HG02763 (cell line): ENCODE data around the gene MRTFB.
"Not testable (repeated sequence)": the region's sequence is repeated elsewhere in the genome, so short reads cannot be mapped to it uniquely, and the experiment has no call there.

Experiments used
- ATAC-seq: cut with Tn5 transposase; IDR thresholded peaks from one replicate; pipeline ENCODE4 v1.9.1; 2021; ENCODE audit warnings: mild to moderate bottlenecking, moderate library complexity; ENCODE audit not compliant: unreplicated experiment

The MRTFB gene

DNA sequence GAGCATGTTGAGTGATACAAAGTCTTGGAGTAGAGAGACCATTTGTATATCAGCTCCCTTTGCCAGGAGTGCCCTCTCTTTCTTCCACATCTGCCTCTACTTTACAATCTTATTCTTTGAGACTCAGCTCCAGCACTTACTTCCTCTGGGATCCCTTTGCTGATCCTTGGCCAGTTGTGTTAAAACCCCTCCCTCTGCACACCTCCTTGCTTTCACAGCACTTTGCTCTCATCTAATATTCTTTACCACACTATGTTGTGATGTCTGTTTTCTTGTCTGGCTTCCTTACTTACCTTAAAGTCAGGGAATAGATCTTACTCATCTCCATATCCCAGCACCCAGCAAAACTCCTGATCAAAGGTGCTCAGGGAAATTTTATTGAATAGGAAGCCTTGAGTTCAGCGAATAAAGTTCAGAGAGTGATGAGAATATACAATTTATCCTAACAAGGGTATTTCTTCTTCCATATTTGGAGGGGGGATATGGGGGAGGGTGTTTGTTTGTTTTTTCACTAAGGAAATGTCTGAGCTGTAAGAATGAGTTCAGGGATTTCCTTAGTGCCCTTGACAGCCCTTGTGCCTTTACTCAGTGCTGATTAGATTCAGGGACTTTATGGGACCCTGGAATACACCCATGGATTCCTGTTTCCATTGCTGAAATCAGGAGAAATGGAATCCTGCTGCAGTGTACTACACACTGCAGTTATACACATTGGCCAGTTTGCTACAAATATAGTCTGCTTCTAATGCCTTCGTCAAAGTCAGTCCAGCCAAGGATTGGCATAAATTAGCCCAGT is 32.0 kb downstream of the MRTFB start:
- ATAC-seq, result no peak

DNA sequence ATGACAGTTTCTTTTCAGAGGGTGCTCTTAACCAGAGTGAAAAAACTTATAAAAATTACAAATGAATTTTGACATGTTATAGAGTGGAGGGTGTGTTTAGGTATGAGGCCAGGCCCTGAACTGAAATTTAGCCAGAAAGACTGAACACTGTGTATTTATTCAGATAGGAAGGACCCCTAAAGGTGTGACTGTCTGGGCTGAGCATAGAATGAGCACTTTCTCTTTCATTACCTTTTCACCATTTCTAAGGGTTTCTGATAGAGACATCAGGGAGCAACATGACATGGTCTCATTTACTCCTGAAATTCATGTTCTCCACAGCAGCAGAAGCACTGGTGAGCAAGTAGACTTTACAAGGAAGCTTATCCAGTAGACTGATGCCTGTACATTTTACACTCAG is 32.9 kb downstream of the MRTFB start:
- ATAC-seq, result no peak

DNA sequence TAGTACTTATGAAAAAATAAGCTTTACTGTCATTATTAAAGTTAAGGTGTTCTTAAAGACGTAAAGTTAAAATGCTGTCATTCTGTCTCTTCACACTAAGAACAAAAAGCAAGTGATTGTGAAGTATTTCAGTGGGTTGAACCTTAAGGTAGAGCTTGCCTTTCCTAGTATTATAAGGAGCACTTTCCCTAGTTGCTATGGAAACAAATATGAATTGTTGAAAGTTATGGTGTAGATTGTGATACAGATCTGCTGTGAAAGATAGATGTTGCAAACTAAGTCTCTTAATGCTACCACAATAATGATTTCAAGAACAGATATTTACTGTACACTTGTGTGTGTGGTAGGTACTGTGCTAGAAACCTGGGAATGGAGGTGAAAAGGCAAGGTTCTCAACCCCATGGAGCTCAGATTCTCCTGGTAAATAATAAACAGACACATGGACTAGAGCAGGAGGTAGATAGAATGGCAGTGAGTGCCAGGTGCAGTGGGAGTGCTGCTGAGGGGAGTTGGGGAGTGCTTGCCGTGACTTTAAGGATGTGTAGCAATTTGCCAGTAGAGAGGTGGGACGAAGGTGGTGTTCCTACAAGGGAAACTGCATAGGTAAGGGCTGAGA is 34.7 kb downstream of the MRTFB start:
- ATAC-seq, result no peak

DNA sequence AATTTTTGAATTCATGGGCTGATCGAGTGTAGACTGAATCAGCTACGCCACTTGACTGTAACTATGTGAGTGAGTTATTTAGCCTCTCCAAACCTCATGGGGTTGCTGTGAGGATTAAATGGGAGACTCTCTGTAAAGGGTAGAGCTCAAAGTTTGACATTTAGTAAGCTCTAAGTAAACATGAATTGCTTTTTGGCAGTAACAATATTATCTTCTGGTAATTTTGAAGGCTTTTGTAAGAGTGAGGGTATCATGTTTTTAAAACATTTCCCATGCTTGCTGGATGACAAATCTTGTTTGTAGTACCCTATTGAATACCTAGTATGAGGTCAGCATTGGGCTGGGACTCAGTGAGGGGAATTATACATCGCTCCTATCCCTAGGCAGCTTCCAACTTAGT is 35.3 kb downstream of the MRTFB start:
- ATAC-seq, result no peak

DNA sequence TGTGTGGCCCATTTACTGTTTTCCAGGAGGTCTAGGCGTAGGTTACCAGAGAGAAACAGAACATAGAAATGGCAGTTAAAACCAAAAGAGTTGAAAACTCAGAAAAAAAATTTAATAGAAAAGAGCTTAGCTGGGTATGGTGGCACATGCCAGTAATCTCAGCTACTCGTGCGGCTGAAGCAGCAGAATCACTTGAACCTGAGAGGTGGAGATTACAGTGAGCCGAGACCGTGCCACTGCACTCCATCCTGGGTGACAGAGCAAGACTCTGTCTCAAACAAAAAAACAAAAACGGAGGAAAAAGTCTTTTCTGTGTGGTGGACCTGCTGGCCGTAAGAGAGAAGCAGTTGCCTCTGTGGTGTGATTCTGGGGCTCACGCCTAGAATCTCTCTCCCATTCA is 35.8 kb downstream of the MRTFB start:
- no peak for ATAC-seq

DNA sequence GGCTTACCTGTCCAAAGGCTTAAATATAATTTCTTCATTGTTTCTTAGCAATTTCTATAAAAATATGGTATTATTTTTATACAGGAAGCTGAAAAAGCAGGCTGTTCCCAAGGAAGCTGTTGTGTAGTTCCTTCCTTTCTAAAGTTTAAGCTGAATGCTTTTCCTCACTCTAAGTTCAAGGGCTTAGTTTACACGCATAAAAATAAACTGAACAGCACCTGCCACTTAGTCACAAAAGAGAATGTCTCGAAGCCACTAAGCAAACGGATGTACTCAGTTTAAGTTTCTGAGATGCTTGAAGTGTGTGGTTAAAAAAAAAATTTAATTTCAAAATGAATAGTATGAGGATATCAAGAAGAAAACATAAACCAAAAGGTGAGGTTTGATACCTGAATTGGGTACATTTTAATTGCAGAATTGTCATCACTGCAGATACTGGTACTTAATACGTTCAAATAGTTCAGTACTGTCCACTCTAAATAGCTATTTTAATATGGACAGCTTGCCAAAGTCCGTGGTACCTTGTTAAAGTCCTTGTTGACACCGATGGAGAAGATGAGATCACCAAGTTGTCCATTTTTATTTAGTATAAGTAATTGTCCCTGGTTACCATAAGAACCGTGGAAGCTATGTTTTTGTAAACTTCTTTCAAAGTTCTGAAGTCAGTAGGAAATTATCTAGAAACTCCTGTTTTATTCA is 38.1 kb downstream of the MRTFB start:
- no peak for ATAC-seq

DNA sequence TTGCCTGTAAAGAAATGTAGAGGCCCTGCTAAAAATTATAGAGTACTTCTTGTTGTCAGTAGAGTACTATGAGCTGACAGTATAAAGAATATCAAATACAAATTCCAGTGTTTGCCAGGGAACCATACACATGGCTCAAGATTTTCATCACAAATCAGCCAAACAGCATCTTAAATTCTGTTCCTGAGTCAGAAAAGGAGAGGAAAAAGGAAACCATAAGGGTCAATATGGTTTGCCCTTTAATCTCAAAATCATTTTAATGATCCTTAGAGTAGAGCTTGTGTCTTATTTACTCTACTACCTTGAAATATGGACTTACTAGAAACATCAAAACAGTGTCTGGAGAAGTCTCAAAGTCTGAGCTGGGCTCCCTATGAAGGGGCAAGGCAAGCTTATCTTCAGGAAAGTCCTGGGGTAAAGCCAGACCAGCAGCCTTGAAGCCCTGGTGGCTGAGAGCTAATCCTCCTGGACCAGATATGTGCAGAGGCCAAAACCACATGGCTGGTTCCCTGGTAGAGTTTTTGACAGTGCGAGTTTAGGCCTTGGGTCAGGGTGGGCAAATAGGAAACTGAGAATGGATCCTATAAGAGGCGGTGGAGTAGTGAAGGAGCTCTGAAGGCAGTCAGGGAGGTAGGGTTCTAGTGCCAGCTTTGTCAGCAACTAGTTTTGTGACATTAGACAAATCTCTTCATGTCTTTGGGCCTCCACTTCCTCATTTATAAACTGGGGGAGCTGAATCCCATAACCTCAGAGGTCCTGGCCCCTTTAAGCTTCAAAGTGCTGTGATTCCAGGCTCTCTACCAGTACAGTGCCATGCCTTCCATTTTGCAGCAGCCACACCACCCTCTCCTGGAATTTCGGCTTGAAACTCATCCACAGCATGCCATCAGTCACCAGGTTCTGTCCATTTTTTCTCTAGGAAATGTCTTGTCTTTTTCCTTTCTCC is 38.9 kb downstream of the MRTFB start:
- ATAC-seq, result no peak

DNA sequence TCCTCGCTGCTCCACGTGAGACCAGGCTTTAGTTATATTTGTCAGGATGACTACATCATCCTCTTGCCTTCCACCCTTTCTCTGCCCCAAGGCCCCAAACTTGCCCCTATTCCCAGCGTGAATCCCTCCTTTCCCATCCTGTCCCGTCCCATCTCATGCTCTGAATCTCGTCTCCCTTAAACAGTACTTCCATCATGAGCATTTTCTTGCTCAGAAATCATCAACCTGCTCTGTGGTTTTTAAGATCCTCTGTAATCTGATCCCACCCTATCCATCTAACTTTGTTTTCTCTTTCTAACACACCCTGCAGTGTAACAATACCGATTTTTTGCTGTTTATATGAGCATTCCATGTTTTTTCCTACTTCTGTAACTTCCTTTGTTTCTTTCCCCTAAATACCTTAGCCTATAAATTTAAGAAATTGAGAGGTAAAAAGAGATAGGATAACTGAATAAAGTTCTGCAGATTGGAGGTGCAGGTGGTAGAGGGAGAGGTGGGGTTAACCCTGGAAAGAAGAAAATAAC is 39.7 kb downstream of the MRTFB start:
- ATAC-seq, result no peak

DNA sequence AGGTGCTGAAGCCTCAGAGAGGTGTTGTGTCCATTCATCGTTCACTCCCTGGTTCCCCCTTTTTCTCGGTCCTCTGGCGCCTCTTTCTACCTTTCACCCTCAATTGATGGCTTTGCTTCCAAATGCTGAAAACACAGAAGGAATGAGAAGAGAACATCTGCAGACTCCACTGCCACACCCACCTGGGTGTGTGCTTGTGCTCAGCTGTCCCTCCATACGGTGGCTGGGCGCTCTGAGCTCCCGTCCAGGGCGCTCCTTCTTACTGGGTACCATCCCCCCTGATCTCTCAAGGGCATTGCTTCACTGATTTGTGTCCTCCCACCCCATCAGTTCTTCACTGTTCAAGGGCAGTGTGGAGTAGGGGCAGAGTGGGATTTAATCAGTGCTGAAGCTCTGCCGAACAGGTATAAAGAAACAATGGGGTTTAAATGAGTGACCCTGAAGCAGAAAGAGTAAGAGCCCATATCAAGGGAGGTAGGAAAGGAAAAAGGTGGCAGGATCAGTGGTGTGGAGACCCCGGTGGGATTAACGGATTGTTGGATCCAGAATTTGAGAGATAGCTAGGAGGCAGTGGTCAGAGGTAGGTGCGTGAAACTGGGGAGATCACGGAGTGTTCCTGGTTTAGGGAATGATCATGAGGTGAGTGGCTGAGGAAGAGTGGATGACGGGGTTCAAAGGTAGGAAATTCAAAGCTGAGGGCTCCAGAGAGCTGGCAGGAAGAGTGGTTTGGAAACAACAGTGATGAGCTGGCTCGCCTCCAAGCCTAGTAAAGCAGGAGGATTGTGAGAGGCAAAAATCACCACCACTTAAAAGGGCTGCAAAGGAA is 40.8 kb downstream of the MRTFB start:
- no peak for ATAC-seq

DNA sequence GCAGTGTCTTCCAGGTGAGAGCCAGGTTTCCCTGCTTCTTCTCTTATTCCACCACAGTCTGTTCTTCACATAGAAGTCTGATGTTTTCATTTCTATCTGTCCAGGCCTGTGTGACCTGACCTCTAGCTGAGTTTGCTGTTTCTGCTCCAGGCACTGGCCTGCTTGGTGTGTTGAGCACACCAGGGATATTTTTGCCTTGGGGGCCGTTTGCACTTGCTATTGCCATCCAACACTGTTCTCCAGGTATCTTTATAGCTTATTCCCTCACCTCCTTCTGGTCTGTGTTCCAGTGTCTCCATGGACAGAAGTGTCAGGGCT is 41.4 kb downstream of the MRTFB start:
- no peak for ATAC-seq

DNA sequence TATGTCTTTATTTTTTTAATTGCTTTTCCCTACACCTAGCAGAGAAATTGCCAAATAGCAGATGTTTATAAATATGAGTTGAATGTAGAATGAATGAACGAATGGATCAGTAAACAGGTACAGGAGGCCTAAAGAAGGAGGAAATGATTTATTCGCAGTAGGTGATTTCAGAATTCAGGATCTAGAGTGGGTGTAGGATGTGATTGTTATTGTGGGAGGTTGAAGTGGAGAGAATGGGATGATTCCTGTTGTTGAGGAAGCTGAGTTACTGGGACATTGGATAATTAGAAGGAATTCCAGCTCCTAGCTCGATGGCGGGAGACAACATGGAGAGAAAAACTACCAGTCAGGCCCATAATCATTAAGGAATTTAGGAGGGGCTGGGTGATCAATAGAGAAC is 42.2 kb downstream of the MRTFB start:
- ATAC-seq, result no peak

DNA sequence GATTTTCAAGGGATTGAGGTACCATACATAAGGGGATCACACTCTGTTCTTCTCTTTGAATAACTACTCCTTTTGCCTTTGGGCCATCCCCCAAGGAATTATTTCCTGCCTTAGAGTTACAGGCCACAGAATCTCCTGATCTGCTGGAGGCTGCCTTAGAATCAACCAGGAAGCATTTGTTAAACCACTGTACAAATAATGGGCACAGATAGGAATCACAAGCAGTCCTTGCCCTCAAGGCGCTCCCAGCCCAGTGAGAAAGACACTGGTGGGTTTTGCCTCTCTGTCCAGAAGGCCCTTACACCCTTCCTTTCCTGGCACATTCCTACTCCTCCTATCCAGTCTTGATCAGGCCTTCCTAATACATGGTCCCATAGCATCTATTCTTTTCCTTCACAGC is 45.9 kb downstream of the MRTFB start:
- no peak for ATAC-seq

DNA sequence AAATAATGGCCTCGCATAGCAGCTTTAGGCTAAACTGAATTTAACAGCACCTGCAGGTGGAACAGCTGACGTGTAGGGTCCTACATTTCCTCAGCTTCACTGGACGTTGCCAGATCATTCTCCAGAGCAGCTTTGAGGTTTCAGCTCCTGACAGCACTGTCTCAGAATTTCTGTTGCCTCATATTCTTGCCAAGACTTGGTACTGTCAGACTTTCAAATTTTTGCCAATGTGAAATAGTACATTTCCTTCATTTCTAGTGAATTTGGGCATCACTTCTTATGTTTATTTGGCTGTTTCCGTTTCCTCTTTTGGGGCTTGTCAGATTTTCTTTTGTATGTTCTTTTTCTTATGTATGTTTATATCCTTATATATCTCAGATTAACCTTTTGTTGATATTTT is 48.7 kb downstream of the MRTFB start:
- no peak for ATAC-seq

DNA sequence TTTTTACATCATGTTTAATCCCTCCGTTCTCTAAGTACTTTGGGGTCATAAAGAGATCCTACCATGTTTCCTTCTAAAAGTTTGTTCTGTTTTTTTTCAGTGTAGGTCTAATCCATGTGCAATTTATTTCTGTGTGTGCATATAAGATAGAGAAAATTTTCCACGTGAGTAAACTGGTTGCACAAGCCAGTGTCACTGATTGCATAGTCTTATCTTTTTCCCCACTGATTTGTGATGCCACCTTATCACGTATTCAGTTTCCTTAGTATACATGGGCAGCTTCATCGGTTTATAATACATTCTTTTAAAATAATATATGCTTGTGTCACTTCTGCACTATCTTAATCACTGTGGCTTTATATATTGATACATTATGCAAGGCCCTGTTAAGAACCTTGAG is 49.2 kb downstream of the MRTFB start:
- no peak for ATAC-seq

DNA sequence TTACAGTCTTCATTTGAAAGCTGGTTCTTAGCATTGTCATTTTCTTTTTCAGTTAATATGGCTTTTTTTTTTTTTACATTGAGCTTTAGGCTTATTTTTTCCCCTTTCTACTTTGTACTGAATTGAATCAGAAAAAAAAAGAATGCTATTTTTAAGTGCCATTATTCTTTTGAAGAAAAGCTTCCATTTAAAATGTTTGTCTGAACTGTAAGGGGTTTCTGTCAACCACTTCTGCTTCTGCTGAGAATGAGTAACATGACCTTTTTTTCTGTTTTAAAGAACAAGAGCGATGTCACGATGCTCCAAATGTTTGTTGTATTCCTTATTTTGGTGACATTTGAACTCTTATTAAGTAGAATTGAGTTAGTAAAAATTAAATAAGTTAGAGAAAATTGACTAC is 50.0 kb downstream of the MRTFB start:
- no peak for ATAC-seq

DNA sequence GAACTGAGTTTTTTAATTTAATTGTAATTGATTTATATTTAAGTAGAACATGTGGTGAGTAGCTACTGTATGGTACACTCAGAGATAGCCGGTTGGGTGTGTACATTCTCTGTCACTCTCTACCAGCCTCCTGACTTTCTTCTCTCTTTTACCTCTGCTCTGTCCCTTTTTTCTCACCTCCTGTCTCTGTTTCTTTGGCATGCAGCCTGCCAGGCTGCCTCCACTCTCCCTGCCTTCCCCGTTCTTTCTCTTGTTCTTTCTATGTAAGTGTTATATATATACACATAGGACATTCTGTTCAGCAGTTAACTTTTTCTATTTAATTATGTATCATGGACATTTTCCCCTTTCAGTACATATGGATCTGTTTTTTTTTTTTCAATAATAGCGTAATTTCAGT is 50.8 kb downstream of the MRTFB start:
- ATAC-seq, result no peak

DNA sequence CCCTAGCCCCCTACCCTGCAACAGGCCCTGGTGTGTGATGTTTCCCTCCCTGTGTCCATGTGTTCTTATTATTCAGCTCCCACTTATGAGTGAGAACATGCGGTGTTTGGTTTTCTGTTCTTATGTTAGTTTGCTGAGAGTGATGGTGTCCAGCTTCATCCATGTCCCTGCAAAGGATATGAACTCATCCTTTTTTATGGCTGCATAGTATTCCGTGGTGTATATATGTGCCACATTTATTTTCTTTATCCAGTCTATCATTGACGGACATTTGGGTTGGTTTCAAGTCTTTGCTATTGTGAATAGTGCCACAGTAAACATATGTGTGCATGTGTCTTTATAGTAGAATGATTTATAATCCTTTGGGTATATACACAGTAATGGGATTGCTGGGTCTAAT is 51.3 kb downstream of the MRTFB start:
- not testable (repeated sequence) for ATAC-seq

DNA sequence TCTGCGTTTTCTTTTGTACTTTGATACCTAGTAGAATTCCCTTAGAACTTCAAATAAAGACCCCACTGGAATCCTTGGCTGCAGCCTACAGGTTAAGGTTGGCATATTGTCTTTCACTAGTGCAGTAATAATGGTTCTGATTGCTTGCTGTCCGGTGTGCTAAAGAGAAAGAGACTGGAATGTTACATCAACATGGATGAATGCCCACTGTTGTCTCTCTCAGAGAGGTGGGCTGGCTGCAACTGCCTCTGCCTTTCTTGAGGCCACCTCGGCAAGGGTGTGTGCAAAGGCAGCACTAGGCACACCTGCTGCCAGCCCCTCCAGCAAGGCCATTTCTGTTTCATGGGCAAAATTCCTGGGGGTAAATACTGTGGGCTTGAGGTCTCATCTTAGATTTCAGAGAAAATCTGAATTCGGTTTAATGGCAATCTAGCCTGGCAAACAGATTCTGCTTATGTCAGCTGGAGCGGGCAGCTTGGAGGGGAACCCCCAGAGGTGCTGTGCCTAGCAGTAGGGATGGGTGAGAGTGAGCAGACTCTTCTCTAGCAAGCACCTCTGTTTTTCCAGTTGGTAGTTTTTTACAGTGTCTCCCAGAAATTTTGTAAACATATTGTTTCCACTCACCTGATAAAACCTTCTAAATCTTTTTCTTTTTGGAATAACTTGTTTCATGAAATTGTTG is 54.0 kb downstream of the MRTFB start:
- ATAC-seq, result no peak

DNA sequence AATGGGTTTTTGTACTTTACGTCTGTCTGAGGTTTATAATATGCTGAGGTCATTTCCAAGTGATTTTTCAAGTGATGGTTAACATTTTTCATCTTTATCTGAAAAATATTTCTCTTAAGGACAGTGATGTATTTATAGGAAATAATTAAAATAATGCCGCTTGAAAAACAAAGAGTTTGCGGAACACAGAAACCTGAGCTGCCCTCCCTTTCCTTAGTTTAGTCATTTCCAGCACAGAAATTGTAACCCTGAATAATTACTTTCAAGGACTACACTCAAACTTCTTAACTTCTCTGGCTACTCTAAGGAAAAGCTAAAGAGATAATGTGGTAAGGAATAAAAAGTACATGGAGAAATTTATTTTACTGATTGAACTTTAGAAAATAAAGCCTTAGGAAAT is 54.6 kb downstream of the MRTFB start:
- no peak for ATAC-seq

DNA sequence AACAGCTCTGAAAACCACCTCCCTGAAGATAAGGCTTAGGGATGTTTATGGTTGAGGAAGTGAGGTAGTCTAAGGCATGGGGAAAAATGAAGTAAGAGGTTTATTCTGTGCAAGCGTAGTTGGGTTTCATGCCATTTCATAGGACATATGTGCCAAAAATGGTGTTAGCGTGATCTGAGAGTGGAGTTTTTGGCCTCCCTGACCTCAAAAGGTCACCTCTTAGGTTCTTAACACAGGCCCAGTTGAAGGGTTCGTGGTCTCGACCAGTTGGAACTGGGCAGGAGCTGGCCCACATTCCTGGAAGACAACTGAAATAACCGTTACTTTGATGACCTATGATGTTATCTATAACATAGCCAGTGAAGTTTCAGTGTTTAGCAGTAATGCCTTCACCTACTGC is 57.0 kb downstream of the MRTFB start:
- ATAC-seq, result no peak
